Ureter (tissue), 1 donor: ENCODE measurements around the gene BTBD9. TPM values are rescaled to one million over a fixed set of nuclear protein-coding genes. Genes with fewer than 3 reads are reported as not detected.

Experiments used
- DNase-seq: peaks from one replicate; pipeline ENCODE4 v3.0.0-alpha.2; 2020; ENCODE audit warnings: low spot score
- total RNA-seq: library from RNA; stranded (reverse); gene quantifications from one replicate; pipeline ENCODE4 v1.2.4, GENCODE V29; 2023
- donor health status: DM: yes; HTN: yes; CAD: no.

Gene BTBD9
- total RNA-seq, 1 donor from 2014 or later, result 42.5 TPM

DNA sequence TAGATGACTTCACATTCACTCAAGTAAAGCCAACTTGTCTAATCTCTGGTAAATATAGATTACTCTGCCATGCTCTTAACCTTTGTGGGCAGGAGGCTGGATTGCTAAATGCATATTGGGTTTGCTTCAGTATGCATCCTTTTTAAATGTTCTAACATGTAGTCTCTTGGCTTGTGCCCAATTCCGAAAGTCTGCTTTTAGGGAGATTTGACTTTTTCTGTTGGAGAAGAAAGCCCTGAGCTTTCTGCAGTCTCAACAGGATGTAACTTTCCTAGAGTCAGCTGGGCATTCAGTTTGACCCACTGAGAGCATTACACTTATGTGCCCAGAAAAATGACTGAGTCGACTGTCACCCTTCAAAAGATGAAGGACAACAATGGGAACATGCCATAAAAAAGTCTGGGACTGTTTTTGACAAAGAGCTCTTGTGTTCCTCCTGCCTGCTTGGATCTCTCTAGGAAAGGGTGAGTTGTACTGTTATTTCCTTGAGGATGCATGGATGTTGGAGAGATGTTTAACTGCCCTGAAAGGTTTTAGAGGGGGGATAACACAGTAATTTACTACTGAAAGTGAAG lies 520.9 kb downstream of the BTBD9 start:
- no peak for DNase-seq

Other genes starting within 250 kb of the BTBD9 start
- gene GLO1, start 63.2 kb upstream of the BTBD9 start, total RNA-seq, result 74.5 TPM
- gene DNAH8, start 75.4 kb upstream of the BTBD9 start, total RNA-seq, result 0.13 TPM